SK-N-SH treated with all-trans-retinoic acid at 6 μM for 48 hours (cell line): Measurements from ENCODE around the gene CD180.

Source experiments
- ATAC-seq: fragments of 200-7000 bp; cut with Tn5 transposase; 3 replicates; pipeline ENCODE4 v1.9.1; 2020; ENCODE audit warnings: mild to moderate bottlenecking, moderate library complexity
- ARNTL ChIP-seq: fragments of 450-650 bp; formaldehyde crosslinking; IDR thresholded peaks from 2 replicates; pipeline ENCODE4 v1.5.0; 2020; ENCODE audit warnings: low read depth, mild to moderate bottlenecking, moderate library complexity, borderline replicate concordance
- CREB5 ChIP-seq: fragments of 250-450 bp; sonication (Bioruptor Pico); IDR thresholded peaks from 2 replicates; pipeline ENCODE4 v1.5.1; 2020; ENCODE audit warnings: low read depth, mild to moderate bottlenecking, moderate library complexity
- CSDC2 ChIP-seq: fragments of 250-450 bp; sonication (Bioruptor Pico); IDR thresholded peaks from 2 replicates; pipeline ENCODE4 v1.5.0; 2020; ENCODE audit warnings: mild to moderate bottlenecking, moderate library complexity
- CSRNP3 ChIP-seq: fragments of 250-450 bp; sonication (Bioruptor Pico); IDR thresholded peaks from 2 replicates; pipeline ENCODE4 v1.5.1; 2021; ENCODE audit warnings: mild to moderate bottlenecking, moderate library complexity
- ESRRG ChIP-seq: fragments of 250-450 bp; sonication (Bioruptor Pico); IDR thresholded peaks from 2 replicates; pipeline ENCODE4 v1.6.1; 2021; ENCODE audit warnings: mild to moderate bottlenecking
- GLIS3 ChIP-seq: fragments of 250-450 bp; sonication (Bioruptor Pico); IDR thresholded peaks from 2 replicates; pipeline ENCODE4 v1.5.0; 2020; ENCODE audit warnings: mild to moderate bottlenecking, moderate library complexity
- ISL1 ChIP-seq: fragments of 250-450 bp; sonication (Bioruptor Pico); IDR thresholded peaks from 2 replicates; pipeline ENCODE4 v2.1.2; 2022; ENCODE audit warnings: mild to moderate bottlenecking, moderate library complexity
- OSR1 ChIP-seq: fragments of 250-450 bp; sonication (Bioruptor Pico); IDR thresholded peaks from 2 replicates; pipeline ENCODE4 v1.8.0; 2022; ENCODE audit warnings: moderate library complexity, mild to moderate bottlenecking, inconsistent platforms
- PATZ1 ChIP-seq: fragments of 250-450 bp; sonication (Bioruptor Pico); IDR thresholded peaks from 2 replicates; pipeline ENCODE4 v1.8.0; 2020; ENCODE audit warnings: mild to moderate bottlenecking, moderate library complexity, borderline replicate concordance
- POU6F1 ChIP-seq: fragments of 250-450 bp; sonication (Bioruptor Pico); IDR thresholded peaks from 2 replicates; pipeline ENCODE4 v1.8.0; 2021; ENCODE audit warnings: low read depth, mild to moderate bottlenecking, moderate library complexity, borderline replicate concordance
- PPARA ChIP-seq: fragments of 250-450 bp; sonication (Bioruptor Pico); IDR thresholded peaks from 2 replicates; pipeline ENCODE4 v1.5.0; 2020; ENCODE audit warnings: mild to moderate bottlenecking, borderline replicate concordance
- SNAI2 ChIP-seq: fragments of 250-450 bp; sonication (Bioruptor Pico); IDR thresholded peaks from 2 replicates; pipeline ENCODE4 v1.5.0; 2020; ENCODE audit warnings: mild to moderate bottlenecking, moderate library complexity
- TCF4 ChIP-seq: fragments of 250-450 bp; sonication (Bioruptor Pico); IDR thresholded peaks from 2 replicates; pipeline ENCODE4 v1.8.0; 2021; ENCODE audit warnings: mild to moderate bottlenecking, moderate library complexity, borderline replicate concordance
- TOX ChIP-seq: fragments of 250-450 bp; sonication (Bioruptor Pico); IDR thresholded peaks from 2 replicates; pipeline ENCODE4 v1.8.0; 2021; ENCODE audit warnings: mild to moderate bottlenecking, moderate library complexity, borderline replicate concordance
- ZC3H10 ChIP-seq: fragments of 250-450 bp; sonication (Bioruptor Pico); IDR thresholded peaks from 2 replicates; pipeline ENCODE4 v1.5.1; 2021; ENCODE audit warnings: mild to moderate bottlenecking, moderate library complexity
- ZFP3 ChIP-seq: fragments of 250-450 bp; sonication (Bioruptor Pico); IDR thresholded peaks from 2 replicates; pipeline ENCODE4 v1.5.0; 2020; ENCODE audit warnings: mild to moderate bottlenecking, moderate library complexity
- ZFP30 ChIP-seq: fragments of 450-650 bp; formaldehyde crosslinking; IDR thresholded peaks from 2 replicates; pipeline ENCODE4 v1.5.0; 2022; ENCODE audit warnings: mild to moderate bottlenecking, moderate library complexity
- ZNF565 ChIP-seq: fragments of 450-650 bp; formaldehyde crosslinking; conservative IDR thresholded peaks from 2 replicates; pipeline ENCODE4 v1.5.0; 2020; ENCODE audit warnings: low read depth, mild to moderate bottlenecking, moderate library complexity
- ZNF8 ChIP-seq: fragments of 450-650 bp; formaldehyde crosslinking; IDR thresholded peaks from 2 replicates; pipeline ENCODE4 v1.5.0; 2020; ENCODE audit warnings: mild to moderate bottlenecking, moderate library complexity
- TF ChIP-seq, protein P1 (sequence below): fragments of 250-450 bp; sonication (Bioruptor Pico); IDR thresholded peaks from 2 replicates; pipeline ENCODE4 v1.5.0; 2020; ENCODE audit warnings: mild to moderate bottlenecking, moderate library complexity

Gene CD180

GRCh38 chr5:67241326-67241725 lies 44.7 kb upstream of the CD180 start:
- TF ChIP-seq ZNF8 (CRISPR knock-in tag): no peak
- ATAC-seq: peak; percentile 66

DNA sequence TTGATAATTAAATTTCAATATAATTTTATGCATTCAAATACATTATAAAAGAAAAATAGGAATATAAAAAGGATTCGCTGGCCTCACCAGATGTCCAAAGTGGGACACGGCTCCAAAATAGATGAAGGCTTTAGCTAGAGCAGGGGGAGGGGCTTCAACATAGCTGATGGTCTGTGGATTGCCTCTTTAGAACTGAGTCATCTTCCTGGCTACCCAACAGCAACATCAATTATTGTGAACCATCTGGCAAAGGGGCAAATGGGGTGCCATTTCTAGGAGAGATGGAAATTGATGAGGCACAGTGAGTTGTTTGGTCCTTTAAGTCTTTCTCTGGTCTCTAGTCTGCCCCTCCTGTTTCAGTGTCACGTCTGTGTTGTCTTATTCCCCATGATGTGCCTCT lies 44.2 kb upstream of the CD180 start:
- TF ChIP-seq SNAI2 (CRISPR knock-in tag): no peak
- TF ChIP-seq, protein P1, sequence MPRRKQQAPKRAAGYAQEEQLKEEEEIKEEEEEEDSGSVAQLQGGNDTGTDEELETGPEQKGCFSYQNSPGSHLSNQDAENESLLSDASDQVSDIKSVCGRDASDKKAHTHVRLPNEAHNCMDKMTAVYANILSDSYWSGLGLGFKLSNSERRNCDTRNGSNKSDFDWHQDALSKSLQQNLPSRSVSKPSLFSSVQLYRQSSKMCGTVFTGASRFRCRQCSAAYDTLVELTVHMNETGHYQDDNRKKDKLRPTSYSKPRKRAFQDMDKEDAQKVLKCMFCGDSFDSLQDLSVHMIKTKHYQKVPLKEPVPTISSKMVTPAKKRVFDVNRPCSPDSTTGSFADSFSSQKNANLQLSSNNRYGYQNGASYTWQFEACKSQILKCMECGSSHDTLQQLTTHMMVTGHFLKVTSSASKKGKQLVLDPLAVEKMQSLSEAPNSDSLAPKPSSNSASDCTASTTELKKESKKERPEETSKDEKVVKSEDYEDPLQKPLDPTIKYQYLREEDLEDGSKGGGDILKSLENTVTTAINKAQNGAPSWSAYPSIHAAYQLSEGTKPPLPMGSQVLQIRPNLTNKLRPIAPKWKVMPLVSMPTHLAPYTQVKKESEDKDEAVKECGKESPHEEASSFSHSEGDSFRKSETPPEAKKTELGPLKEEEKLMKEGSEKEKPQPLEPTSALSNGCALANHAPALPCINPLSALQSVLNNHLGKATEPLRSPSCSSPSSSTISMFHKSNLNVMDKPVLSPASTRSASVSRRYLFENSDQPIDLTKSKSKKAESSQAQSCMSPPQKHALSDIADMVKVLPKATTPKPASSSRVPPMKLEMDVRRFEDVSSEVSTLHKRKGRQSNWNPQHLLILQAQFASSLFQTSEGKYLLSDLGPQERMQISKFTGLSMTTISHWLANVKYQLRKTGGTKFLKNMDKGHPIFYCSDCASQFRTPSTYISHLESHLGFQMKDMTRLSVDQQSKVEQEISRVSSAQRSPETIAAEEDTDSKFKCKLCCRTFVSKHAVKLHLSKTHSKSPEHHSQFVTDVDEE (CRISPR knock-in tag): no peak
- TF ChIP-seq OSR1 (CRISPR knock-in tag): no peak
- TF ChIP-seq TCF4 (CRISPR knock-in tag): no peak
- no peak for TF ChIP-seq CSRNP3 (CRISPR knock-in tag)
- no peak for TF ChIP-seq CSDC2 (CRISPR knock-in tag)
- no peak for TF ChIP-seq ZFP30 (CRISPR knock-in tag)
- no peak for TF ChIP-seq PPARA (CRISPR knock-in tag)
- no peak for TF ChIP-seq PATZ1 (CRISPR knock-in tag)
- TF ChIP-seq ESRRG (CRISPR knock-in tag): no peak
- no peak for TF ChIP-seq CREB5 (CRISPR knock-in tag)
- TF ChIP-seq ZNF8 (CRISPR knock-in tag): no peak
- no peak for TF ChIP-seq ZNF565
- no peak for TF ChIP-seq GLIS3 (CRISPR knock-in tag)
- ATAC-seq: peak; percentile 63

DNA sequence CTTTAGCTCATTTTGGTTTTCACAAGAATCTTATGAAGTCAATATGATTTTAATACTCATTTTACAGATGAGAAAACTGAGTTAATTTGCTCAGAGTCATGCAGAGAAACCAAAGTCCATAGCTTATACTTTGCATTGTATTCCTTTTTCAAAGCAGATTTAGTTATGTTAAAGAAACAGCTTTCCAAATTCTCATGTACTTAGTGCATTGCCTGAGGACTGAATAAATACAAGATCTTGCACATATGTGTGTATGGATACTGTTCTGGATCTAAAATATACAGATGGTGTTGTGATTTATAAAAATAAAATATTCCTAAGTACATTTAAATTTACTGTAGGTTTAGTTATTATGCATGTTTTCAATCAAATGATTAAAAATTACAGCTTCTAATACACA lies 43.5 kb upstream of the CD180 start:
- ATAC-seq: no peak
- TF ChIP-seq POU6F1 (CRISPR knock-in tag) (no peak), ZNF565 (no peak), ZC3H10 (CRISPR knock-in tag) (no peak), TOX (CRISPR knock-in tag) (no peak), CSRNP3 (CRISPR knock-in tag) (no peak), PATZ1 (CRISPR knock-in tag) (no peak), ZNF8 (CRISPR knock-in tag) (no peak), ZFP3 (CRISPR knock-in tag) (no peak), ZFP30 (CRISPR knock-in tag) (no peak), SNAI2 (CRISPR knock-in tag) (no peak), CSDC2 (CRISPR knock-in tag) (no peak), PPARA (CRISPR knock-in tag) (no peak), ISL1 (CRISPR knock-in tag) (no peak), ARNTL (CRISPR knock-in tag) (no peak)
- TF ChIP-seq, protein P1 (CRISPR knock-in tag): no peak
